KOPT-K1 (cell line): ENCODE measurements around the gene CEP85L.

ENCODE experiments used
- H3K27ac ChIP-seq: fragments of 200-600 bp; sonication (generic); 2 replicates; pipeline ENCODE4 v1.5.1; 2016; ENCODE audit warnings: antibody characterized with exemption, mild to moderate bottlenecking, low read depth, low read length; ENCODE audit not compliant: poor library complexity, severe bottlenecking
- H3K36me3 ChIP-seq: fragments of 200-600 bp; sonication (generic); 2 replicates; pipeline ENCODE4 v1.5.1; 2017; ENCODE audit warnings: antibody characterized with exemption, mild to moderate bottlenecking, low read length, moderate library complexity; ENCODE audit not compliant: insufficient read depth
- H3K9me3 ChIP-seq: fragments of 200-600 bp; sonication (generic); 2 replicates; pipeline ENCODE4 v1.5.1; 2017; ENCODE audit warnings: antibody characterized with exemption, low read length, mild to moderate bottlenecking; ENCODE audit not compliant: insufficient read depth, poor library complexity, severe bottlenecking

CEP85L gene

DNA sequence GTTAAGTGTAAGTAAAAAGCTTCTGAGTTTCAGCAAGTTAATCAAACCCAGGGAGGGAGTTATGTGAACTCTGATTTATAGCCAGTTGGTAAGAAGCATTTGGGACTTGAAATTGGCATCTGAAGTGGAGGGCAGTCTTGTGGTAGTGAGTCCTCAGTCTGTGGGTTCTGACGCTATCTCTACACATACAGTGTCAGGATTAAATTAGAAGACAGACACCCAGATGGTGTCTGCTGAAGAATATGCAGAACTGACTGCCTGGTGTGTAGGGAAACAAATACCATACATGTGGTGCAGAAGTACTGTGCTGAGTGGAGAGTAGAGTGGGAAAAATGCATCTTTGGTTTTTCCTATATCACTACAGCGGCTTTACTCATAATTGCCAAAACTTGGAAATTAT lies 146.8 kb downstream of the CEP85L start:
- no peak overlapping the region for H3K27ac ChIP-seq
- H3K36me3 ChIP-seq: peaks cover 54% of the 10 kb centered on the region
- peaks cover 15% of the 10 kb centered on the region for H3K9me3 ChIP-seq

GRCh38 chr6:118502169-118502568 lies 149.2 kb downstream of the CEP85L start:
- Histone ChIP-seq H3K9me3 (peaks cover 15% of the 10 kb centered on the region), H3K36me3 (peaks cover 59% of the 10 kb centered on the region), H3K27ac (no peak overlapping the region)

GRCh38 chr6:118501765-118502164 lies 149.6 kb downstream of the CEP85L start:
- peaks cover 62% of the 10 kb centered on the region for H3K36me3 ChIP-seq
- peaks cover 15% of the 10 kb centered on the region for H3K9me3 ChIP-seq
- H3K27ac ChIP-seq: no peak overlapping the region

DNA sequence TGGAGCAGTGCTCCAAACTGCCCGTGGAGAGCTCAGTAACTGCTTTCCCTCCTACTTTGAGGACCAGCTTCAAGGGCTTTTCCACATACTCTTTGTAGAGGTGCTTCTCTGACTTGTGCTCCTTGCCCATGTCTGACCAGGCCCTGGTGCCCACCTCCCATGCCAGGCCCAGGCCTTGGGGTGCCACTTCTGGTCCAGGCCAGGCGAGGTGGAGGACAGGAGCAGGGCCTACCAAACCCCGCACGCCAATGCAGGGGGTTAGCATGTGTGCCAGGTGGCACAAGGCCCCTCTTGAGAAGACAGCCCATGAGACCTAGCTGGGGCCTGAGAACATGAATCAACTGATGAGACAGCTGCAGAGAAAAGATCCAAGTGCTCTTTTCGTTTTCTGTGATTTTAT lies 150.3 kb downstream of the CEP85L start:
- Histone ChIP-seq H3K27ac (no peak overlapping the region), H3K9me3 (peaks cover 15% of the 10 kb centered on the region), H3K36me3 (peaks cover 66% of the 10 kb centered on the region)

DNA sequence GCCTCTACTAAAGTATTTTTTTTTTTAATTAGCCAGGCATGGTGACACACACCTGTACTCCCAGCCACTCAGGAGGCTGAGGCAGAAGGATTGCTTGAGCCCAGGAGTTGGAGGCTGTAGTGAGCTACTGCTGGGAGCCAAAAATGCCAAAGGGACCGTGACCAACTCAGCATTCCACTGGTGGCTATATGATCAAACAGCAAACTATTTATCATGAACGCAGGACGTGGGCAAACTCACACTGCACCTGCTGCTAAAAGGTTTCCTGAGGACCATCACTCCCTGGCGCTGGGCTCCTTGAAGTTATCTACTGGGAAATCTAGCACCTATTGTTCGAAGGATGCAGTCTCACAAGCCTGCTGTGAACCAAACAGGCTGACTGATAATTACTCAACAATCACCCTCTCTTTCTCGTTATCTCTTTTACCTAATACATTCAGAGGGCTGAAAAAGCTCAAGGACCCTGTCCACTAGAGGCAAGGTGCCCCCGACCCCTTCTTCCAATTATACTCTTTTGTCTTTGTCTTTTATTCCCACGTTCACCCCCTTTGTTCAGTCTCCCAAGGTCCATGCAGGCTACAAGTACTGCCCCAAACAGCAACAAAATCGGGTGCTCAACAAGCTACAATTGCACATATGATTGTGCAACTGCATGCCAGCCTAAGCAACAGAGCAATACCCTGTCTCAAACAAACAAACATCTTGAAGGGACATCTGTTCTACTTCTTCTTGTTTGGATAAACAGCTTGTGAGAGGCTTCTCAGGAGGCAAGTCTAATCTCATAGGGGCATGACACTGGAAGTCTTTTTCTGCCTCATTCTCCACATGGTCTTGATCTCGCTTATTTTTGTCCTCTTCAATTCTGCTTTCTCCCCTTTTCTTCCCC lies 151.0 kb downstream of the CEP85L start:
- Histone ChIP-seq H3K27ac (no peak overlapping the region), H3K36me3 (peaks cover 70% of the 10 kb centered on the region), H3K9me3 (peaks cover 15% of the 10 kb centered on the region)

DNA sequence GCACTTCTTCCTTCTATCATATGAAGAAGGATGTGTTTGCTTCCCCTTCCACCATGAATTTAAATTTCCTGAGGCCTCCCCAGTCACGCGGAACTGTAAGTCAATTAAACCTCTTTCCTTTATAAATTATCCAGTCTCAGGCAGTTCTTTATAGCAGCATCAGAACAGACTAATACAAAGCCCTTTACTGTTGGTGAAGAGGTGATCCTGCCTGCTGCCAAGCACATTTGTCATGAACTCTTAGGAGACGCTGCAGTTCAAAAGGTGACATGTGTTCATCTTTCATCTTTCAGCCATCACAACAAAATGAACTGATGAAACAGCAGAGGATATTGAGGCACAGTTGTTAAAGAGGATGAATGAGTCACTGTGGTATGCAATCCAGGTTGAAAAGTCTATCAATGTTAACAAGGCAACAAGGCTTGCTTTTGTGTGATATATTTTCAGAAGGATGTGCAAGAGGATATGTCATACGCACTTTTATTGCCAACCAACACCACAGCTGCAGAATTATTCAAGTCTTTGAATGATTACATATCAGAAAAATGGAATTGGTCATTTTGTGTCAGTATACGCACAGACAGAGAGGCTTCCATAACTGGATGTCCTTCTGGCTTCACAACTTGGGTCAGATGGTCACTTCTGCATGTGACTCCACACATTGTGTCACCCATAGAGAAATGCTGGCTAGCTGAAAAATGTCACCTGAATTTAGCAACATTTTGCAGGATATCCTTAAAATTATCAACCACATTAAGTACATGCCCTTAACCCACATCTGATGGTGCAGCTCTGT lies 155.7 kb downstream of the CEP85L start:
- Histone ChIP-seq H3K36me3 (peaks cover 66% of the 10 kb centered on the region), H3K27ac (no peak overlapping the region), H3K9me3 (peaks cover 8% of the 10 kb centered on the region)

DNA sequence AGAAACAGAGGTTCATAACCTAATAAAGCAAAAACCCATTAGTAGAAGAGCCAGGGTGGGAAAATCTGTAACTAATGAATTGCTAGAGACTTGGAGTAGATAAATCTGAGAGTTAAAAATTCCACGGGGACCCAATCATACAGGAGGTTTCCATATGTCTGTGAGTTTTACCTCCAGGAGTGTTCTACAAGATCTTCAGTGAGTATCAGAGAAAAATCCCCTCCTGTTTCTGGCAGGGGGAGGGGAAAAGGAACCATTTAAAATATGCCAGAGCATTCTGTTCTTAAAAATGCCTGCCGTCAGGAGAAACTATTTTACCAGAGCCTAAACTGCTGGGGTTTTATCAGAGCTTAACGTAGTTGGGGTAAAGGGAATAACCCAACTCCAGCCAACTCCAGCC lies 157.3 kb downstream of the CEP85L start:
- peaks cover 21% of the 10 kb centered on the region for H3K9me3 ChIP-seq
- no peak overlapping the region for H3K27ac ChIP-seq
- peaks cover 77% of the 10 kb centered on the region for H3K36me3 ChIP-seq

DNA sequence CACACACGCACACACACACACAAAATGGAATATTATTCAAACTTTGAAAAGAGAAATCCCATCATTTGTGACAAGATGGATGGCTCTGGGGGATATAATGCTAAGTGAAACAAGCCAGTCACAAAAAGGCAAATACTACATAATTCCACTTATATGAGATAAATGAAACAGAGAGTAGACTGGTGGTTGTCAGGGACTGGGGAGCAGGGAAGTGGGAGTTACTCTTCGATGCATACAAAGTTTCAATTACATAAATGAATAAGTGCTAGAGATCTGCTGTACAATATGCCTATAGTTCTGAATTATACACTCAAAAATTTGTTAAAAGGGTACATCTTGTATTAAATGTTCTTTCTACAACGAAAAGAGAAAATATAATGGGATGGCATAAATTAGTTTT lies 161.4 kb downstream of the CEP85L start:
- Histone ChIP-seq H3K36me3 (peaks cover 88% of the 10 kb centered on the region), H3K27ac (no peak overlapping the region), H3K9me3 (peaks cover 36% of the 10 kb centered on the region)

DNA sequence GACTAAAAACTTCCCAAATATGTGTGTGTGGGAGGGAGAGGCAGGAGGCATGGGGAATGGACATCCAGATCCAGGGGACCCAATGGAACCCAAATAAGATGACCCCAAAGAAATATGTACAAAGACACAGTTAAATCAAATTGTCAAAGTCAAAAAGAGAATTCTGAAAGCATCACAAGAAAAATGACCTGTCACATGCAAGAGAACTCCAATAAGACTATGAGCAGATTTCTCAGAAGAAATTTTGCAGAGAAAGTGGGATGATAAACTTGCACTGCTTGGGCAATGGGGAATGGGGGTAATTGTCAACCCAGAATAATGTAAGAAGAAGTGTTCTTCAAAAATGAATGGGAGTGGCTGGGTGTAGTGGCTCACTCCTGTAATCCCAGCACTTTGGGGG lies 162.8 kb downstream of the CEP85L start:
- Histone ChIP-seq H3K27ac (no peak overlapping the region), H3K36me3 (peaks cover 80% of the 10 kb centered on the region), H3K9me3 (peaks cover 36% of the 10 kb centered on the region)

- peaks cover 82% of the 10 kb centered on the region for H3K36me3 ChIP-seq
- H3K27ac ChIP-seq: no peak overlapping the region
- H3K9me3 ChIP-seq: peaks cover 32% of the 10 kb centered on the region
Observed at GRCh38 chr6:118485601-118486550, 165.5 kb downstream of the CEP85L start.

- Histone ChIP-seq H3K27ac (no peak overlapping the region), H3K9me3 (no peaks in the 10 kb centered on the region), H3K36me3 (peaks cover 56% of the 10 kb centered on the region)
Observed at GRCh38 chr6:118476551-118476950, 174.8 kb downstream of the CEP85L start.

DNA sequence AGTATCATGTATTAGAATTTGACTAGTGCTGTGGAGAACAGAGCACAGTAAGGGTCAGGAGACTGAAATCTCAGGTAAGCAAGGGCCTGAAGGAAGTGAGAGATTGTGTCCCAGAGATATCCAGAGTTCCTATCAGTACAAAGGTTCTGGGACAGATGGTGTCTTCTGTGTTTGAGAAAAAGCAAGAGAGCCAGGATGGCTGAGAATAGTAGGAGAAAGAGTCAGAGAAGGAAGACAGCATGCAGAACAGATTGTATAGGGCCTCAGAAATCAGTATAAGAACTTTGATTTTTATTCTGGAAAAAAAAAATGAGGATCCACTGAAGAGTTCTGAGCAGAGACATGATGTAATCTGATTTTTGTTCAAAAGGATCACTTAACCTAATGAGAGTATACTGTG lies 178.1 kb downstream of the CEP85L start:
- H3K36me3 ChIP-seq: peaks cover 50% of the 10 kb centered on the region
- H3K27ac ChIP-seq: no peak overlapping the region
- H3K9me3 ChIP-seq: no peaks in the 10 kb centered on the region

DNA sequence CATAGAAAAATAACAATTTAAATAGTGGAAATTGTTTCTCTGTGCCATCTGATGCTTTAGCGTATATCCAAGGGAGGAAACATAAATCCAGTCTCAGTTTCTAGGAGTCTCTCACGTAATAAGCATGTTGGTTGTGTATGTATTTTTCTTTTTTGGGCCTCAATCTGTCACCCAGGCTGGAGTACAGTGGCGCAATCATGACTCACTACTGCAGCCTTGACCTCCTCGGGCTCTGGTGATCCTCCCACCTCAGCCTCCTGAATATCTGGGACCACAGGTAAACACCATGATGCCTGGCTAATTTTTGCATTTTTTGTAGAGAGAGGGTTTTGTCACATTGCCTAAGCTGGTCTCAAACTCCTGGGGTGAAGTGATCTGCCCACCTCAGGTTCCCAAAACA lies 181.9 kb downstream of the CEP85L start:
- no peak overlapping the region for H3K27ac ChIP-seq
- peaks cover 68% of the 10 kb centered on the region for H3K36me3 ChIP-seq
- H3K9me3 ChIP-seq: no peaks in the 10 kb centered on the region

- Histone ChIP-seq H3K36me3 (peaks cover 72% of the 10 kb centered on the region), H3K9me3 (no peaks in the 10 kb centered on the region), H3K27ac (no peak overlapping the region)
Observed at GRCh38 chr6:118468682-118469465, 182.5 kb downstream of the CEP85L start.
